RWPE2 (cell line): ENCODE data around the gene TENM4.

Experiments
- ATAC-seq: fragments of 200-7000 bp; cut with Tn5 transposase; 3 replicates; pipeline ENCODE4 v1.9.1; 2021; ENCODE audit warnings: low read depth
- DNase-seq: peaks from one replicate; pipeline ENCODE4 v3.0.0-alpha.2; 2020; ENCODE audit warnings: low spot score
- H3K27ac ChIP-seq: fragments of 450-650 bp; 2 replicates; pipeline ENCODE4 v1.5.1; 2017; ENCODE audit warnings: mild to moderate bottlenecking; ENCODE audit not compliant: poor library complexity, severe bottlenecking
- H3K27me3 ChIP-seq: fragments of 250-450 bp; sonication (Bioruptor Pico); 2 replicates; pipeline ENCODE4 v1.5.1; 2021; ENCODE audit warnings: mild to moderate bottlenecking, moderate library complexity; ENCODE audit not compliant: insufficient read depth, poor library complexity, severe bottlenecking
- H3K36me3 ChIP-seq: fragments of 250-450 bp; sonication (Bioruptor Pico); 2 replicates; pipeline ENCODE4 v1.5.1; 2020; ENCODE audit warnings: low read depth, mild to moderate bottlenecking, moderate library complexity
- H3K4me1 ChIP-seq: fragments of 250-450 bp; sonication (Bioruptor Pico); 2 replicates; pipeline ENCODE4 v1.5.1; 2021; ENCODE audit warnings: mild to moderate bottlenecking, moderate library complexity; ENCODE audit not compliant: insufficient read depth, poor library complexity, severe bottlenecking
- H3K4me3 ChIP-seq: fragments of 250-450 bp; sonication (Bioruptor Pico); 2 replicates; pipeline ENCODE4 v1.5.1; 2021; ENCODE audit warnings: mild to moderate bottlenecking, moderate library complexity; ENCODE audit not compliant: severe bottlenecking
- H3K9me3 ChIP-seq: fragments of 250-450 bp; sonication (Bioruptor Pico); 2 replicates; pipeline ENCODE4 v1.5.1; 2021; ENCODE audit warnings: mild to moderate bottlenecking, moderate library complexity; ENCODE audit not compliant: severe bottlenecking
- TF ChIP-seq, protein P1 (sequence below): fragments of 450-650 bp; IDR thresholded peaks from one replicate; pipeline ENCODE4 v1.5.1; 2017; ENCODE audit warnings: mild to moderate bottlenecking, moderate library complexity; ENCODE audit not compliant: poor library complexity, severe bottlenecking

The TENM4 gene

DNA sequence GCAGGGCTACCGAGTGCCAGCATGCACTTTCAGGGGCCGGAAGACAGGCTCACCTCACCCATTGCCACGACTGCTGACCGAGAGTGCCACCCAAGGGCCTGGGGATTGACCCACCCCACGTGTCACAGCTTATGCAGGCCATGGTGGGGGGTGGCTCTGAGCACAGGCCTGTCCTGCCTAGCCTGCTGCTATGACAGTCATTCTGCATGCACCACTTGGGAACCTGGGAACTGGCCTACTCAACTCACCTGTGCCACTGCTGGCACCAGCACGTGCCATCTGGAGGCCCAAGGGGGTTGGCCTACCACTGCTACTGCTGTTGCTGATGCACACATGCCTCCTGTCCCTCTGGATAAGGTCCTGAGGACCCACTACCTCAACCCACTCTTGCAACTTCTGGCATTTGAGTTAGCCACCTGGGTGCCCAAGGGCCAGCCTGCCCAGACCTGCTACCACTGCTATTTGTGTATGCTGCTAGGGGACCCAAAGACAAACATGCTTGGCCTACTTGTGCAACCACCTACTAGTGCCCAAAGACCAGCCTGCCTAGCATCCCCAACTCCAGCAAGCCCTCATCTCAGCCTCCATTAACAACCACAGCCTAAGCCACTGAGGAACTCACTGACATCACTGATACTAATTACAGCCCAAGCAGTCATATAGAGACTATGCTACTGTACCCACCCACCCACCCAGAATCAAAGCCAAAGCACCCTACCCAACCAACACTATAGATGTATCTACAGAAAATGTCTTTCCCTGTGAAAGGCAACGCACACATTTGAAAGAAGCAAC, 807.1 kb downstream of the TENM4 start:
- TF ChIP-seq, protein P1, sequence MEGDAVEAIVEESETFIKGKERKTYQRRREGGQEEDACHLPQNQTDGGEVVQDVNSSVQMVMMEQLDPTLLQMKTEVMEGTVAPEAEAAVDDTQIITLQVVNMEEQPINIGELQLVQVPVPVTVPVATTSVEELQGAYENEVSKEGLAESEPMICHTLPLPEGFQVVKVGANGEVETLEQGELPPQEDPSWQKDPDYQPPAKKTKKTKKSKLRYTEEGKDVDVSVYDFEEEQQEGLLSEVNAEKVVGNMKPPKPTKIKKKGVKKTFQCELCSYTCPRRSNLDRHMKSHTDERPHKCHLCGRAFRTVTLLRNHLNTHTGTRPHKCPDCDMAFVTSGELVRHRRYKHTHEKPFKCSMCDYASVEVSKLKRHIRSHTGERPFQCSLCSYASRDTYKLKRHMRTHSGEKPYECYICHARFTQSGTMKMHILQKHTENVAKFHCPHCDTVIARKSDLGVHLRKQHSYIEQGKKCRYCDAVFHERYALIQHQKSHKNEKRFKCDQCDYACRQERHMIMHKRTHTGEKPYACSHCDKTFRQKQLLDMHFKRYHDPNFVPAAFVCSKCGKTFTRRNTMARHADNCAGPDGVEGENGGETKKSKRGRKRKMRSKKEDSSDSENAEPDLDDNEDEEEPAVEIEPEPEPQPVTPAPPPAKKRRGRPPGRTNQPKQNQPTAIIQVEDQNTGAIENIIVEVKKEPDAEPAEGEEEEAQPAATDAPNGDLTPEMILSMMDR = no peak
- no peak overlapping the region for H3K4me3 ChIP-seq
- no peak overlapping the region for H3K27ac ChIP-seq
- H3K36me3 ChIP-seq = no peaks in the 10 kb centered on the region; the same call in 1 of the 2 replicates
- no peaks in the 10 kb centered on the region for H3K4me1 ChIP-seq
- DNase-seq (no peak), ATAC-seq (no peak)
- no peaks in the 10 kb centered on the region for H3K27me3 ChIP-seq
- no peaks in the 10 kb centered on the region for H3K9me3 ChIP-seq

- DNase-seq = no peak
- no peak overlapping the region for H3K27ac ChIP-seq
- no peak overlapping the region for H3K4me3 ChIP-seq
- no peaks in the 10 kb centered on the region for H3K4me1 ChIP-seq
- H3K36me3 ChIP-seq = no peaks in the 10 kb centered on the region
- TF ChIP-seq, protein P1 = no peak
- no peak for ATAC-seq
- no peaks in the 10 kb centered on the region for H3K9me3 ChIP-seq
- H3K27me3 ChIP-seq = no peaks in the 10 kb centered on the region
These were observed 810.1 kb downstream of the TENM4 start for GRCh38 chr11:78630561-78631303.

DNA sequence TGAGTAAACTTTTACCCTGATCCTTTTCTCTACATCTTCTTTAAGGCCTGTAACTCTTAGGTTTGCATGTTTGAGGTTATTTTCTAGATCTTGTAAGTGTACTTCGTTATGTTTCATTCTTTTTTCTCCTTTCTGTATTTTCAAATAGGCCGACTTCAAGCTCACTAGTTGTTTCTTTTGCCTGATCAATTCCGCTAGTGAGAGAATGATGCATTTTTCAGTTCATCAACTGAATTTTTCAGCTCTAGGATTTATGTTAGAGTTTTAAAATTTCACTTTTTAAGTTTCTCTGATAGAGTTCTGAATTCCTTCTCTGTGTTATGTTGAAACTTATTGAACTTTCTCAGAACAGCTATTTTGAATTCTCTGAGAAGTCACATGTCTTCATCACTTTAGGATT, 810.7 kb downstream of the TENM4 start:
- DNase-seq = no peak

DNA sequence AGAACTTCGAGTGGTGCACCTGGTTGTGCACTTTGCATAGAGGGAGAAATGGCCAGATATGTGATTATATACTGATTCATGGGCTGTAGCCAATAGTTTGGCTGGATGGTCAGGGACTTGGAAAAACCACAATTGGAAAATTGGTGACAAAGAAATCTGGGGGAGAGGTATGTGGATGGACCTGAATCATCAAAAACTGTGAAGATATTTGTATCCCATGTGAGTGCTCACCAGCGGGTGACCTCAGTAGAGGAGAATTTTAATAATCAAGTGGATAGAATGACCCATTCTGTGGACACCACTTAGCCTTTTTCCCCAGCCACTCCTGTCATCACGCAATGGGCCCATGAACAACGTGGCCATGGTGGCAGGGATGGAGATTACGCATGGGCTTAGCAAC, 818.2 kb downstream of the TENM4 start:
- ATAC-seq = no peak
- Histone ChIP-seq H3K27me3 (no peaks in the 10 kb centered on the region), H3K9me3 (no peaks in the 10 kb centered on the region), H3K36me3 (no peaks in the 10 kb centered on the region), H3K4me3 (no peak overlapping the region), H3K27ac (no peak overlapping the region), H3K4me1 (no peaks in the 10 kb centered on the region)
- TF ChIP-seq, protein P1 = no peak
- no peak for DNase-seq

More for the DNA sequence above, 810.7 kb downstream of the TENM4 start:
- no peak overlapping the region for H3K27ac ChIP-seq
- H3K9me3 ChIP-seq = no peaks in the 10 kb centered on the region
- H3K4me1 ChIP-seq = no peaks in the 10 kb centered on the region
- no peaks in the 10 kb centered on the region for H3K36me3 ChIP-seq
- no peak overlapping the region for H3K4me3 ChIP-seq
- no peaks in the 10 kb centered on the region for H3K27me3 ChIP-seq
- ATAC-seq = no peak
- TF ChIP-seq, protein P1 = no peak
